HG02798 (cell line): ENCODE data around the gene RTL10.
"Not testable (repeated sequence)": the region's sequence is repeated elsewhere in the genome, so short reads cannot be mapped to it uniquely, and the experiment has no call there.

ENCODE experiments used
- ATAC-seq: cut with Tn5 transposase; IDR thresholded peaks from one replicate; pipeline ENCODE4 v1.9.1; 2021; ENCODE audit warnings: mild to moderate bottlenecking; ENCODE audit not compliant: unreplicated experiment, poor library complexity

The RTL10 gene

DNA sequence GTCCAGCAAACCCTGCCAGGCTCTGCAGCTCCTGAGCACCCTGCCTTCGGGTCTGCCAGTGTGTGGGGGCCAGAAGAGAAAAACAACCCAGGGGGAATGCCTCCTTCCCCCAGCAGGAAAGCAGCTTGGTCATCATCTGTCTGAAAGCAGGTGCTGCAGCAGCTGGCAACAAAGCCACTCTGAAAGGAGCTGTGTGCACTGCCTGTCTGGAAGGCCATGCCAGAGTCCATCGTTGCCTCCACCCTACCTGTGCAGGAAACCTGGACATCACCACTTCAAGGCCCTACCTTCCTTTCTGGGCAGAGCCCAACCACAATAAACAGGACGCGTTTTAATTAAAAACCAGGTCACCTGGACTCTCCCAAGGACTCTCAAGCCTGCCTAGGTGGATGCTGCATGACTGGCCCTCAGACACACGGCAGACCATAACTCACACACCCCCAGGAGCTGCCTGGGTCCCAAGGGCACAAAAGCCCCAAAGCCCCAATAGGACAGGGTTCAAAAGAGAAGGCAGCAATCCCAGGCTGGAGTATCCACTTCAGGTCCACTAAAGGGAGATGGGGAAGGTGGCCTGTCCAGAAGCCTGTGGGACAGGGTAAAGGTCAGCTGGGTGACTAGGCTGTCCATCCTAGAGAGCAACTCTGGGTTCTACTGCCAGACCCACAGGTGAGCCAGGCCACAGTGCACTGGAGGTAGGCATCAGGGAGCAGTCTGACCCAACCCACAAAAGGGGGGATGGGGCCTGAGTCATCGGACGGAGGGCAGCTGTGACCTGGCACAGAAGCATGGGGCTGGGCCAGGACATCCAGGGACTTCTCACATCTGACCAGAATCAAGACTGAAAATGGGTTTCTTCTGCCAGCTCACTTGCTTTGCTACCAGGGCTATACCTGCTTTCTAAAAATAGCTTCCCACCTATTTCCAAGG, 6.1 kb downstream of the RTL10 start:
- no peak for ATAC-seq

DNA sequence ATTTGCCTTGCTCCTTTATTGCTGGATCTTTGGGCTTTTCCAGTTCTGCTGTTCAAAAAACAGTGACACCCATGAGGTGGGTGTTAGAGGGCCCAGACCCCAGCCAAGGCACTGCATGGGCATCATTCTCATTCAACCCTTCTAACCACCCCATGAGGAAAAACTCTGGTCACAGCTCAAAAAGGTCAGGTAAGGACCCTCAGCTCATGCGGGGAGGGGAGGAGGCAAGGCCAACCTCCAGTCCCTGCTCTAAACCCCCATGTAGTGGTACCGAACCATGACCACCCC, 7.4 kb downstream of the RTL10 start:
- ATAC-seq: no peak

DNA sequence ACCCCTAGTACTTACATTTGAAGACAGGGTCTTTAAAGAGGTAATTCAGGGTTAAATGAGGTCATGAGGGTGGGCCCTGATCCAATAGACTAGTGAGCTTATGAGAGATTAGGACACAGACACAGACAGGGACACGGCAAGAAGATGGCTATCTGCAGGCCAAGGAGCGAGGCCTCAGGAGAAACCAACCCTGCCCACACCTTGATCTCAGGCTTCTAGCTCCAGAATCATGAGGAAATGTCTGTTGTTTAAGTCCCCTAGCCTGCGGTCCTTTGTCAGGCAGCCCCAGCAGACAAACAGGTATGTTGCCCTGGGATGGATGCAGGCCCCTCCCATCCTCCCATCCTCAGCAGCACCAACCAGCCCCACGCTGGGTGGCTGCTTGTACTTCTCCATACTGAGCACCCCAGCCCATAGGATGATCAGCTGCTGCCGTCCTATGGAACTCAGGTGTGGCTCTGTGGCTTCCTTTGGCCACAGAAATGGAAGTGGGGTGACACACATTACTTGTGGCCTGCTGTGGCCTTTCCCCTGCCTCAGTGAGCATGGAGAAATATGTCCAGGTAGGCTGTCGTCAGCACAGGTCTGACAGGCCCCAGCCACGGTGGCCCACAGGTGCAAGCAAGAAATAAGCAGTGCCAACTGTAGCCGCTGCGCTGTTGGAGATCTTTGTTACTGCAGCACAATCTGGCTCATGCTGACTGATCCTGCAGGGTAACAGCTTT, 7.9 kb downstream of the RTL10 start:
- ATAC-seq: no peak

DNA sequence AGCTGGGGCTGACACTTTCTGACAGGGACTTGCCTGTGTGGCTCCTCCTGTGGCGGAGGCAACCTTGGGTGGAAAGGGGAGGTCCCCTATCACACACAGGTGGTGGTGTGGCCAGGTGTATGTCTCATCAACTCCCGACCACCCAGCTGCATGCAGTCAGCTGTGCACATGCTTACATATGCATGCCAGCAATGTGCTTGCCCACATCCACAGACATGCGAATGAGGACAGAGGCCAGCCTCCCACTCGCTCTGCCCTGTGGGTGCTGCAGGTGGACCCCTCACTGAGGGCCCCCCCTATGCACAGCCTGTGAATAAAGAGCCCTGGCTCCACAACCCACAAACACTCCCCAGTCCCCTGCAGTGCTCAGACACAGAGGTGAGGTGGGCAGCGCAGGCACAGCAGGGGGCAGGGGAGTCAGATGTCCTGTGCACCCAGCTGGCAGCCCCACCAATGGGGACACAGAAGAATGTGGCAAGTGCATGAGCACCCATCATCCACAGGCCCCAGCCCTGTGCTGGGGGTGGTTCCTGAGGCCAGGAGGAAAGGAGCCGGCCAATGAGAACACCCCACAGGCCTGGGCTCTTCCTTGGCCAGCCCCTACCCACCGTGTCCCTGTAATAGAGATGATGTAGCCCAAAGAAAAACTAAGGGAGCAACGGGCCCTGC, 9.5 kb downstream of the RTL10 start:
- ATAC-seq: no peak

DNA sequence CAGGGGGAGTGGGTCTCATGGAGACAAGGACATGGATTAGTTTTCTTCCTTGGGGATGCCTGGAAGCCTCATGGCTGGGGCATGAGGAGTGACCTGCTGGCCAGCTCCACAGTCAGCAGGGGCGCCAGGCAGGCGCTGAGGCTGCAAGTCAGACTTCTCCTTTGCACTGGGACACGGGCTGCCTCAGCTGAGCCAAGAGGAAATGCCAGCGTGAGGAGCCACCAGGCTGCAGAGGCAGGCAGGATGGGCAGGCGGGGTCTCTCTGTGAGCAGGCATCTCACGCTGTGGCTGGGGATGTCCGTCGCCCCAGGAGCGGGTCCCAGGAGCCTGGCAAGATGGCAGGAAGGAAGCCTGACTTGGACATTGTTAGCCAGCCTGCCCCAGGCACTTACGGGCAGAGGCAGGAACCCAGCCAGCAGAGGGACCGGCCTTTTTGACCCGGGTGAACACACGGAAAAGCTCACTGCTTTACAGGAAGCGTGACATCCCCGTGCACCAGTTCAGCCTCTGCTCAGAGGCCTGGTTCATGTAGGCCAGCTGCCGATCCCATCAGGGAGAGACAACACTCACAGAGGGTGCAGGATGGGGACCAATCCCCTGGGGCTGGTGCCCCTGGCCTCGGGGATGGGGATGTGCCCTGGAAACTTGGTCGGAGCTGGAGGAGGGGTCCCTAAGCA, 10.2 kb downstream of the RTL10 start:
- ATAC-seq: no peak

DNA sequence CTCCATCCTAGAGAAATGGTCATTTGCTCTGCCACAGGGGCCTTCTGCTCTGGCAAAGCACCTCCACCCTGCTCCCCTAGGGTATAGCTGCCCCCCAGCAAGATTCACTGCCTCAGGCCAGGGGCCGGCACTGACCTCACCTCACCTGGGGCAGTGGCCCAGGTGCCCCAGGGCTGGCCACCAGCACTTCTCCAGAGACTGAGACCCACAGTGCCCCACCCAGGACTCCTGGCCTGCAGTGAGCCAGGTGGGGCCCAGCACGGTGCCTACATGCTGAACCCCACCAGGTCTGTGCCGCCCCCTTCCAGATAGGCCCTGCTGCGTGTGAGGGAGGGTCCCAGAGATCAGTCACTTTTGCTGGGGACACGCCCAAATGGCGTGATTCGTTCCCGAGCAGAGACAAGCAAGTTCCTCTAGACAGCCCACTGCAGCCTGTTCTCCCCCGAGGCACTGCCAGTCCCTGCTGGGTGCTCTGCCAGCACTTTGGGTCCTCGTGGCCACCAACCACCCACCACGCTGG, 10.8 kb downstream of the RTL10 start:
- ATAC-seq: no peak

DNA sequence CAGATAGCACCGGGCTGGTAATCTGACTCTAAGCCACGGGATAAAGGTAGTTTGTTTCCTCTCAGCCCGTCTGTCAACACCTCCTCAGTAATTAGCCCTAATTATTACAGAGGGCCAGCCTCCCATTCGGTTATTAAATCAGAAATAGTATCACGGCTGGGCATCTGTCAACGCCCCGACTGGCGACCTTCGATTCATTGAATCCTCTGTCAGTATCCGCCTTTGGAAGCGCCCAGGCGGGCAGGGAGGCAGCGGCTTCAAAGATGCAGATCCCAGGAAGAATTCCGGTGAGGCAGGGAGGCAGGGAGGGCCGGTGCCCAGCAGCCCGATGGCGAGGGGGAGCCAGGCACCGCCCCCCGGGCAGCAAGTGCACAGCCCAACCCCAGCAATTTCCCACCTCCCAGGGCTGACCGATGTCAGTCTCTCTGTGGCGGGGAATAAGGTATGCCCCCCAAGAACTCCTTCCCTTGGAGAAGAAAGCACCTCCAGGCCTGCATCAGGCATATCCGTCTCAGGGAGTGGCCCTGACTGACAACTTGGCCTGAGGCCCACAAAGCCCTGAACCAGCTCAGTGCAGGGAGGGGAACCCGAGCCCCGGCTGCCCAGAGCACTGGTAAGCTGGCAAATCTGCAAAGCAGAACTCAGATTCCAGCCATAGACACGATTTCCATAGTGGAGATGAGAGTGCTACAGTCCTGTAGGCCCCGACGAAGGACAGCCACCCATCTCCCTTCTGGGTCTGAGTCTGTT, 11.4 kb downstream of the RTL10 start:
- ATAC-seq: no peak

DNA sequence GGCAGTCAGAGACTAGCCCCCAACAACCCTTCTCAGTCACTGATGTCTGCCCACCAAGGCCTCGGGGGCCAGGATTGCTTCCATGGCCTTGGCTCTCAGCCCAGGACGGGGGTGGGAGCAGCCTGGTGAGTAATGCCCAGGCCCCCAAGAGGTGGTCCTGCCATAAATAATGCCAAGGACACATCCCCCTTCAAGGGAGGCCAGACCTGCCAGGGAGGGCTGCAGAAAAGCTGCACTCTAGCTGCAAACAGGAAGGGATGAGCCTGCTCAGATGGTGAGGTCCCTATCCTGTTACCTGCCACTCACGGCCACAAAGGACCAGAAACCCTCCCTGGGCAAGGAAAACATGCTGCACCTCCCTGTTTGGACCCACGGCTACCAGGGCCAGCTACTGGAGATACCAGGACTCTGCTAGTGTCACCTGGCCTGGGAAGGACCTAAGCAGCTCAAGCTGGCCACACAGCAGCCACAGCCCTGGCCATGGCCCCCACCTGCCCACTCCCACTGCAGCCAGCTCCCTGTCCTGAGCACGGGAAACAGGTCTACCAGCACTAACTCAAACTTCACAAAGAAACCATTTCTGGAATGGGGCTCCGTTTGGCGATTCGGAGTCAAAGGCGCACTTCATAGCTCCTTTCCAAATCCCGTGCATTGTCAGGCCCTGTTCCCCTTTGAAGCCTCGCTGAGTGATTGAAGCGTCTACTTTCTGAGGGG, 12.1 kb downstream of the RTL10 start:
- no peak for ATAC-seq

DNA sequence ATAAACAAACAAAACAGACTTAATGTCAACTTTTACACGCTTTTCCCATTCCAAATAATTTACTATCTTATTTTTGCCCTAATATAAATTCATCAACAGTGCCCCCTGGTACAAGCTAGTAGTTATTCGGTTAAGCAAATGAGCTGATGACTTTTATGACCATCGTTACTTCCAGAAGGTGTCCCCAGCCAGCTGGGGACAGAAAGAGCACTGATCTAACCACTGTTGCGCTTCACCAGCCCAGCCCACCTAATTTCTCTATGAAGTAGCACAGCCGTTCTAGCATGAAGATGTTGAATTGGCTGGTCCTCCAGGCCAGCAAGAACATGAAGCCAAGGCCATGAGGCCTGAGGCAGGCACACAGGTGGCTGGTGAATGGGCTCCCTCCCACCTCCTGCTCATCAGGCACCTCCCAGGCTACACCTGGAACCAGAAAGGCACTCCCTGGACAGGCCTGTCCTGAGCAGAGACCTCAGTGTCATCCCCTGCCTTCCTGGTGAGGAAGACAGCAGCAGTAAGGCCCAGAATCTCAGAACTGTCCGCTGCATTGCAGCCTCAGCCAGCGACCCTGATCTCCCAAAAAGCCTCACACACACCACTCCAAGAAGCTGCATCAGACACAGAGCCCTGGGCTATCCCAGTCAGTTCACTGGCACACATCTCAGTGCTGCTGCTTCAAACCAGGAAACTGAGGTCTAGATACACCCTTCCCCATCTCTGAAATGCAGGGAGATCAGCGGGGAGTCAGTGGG, 12.9 kb downstream of the RTL10 start:
- no peak for ATAC-seq

DNA sequence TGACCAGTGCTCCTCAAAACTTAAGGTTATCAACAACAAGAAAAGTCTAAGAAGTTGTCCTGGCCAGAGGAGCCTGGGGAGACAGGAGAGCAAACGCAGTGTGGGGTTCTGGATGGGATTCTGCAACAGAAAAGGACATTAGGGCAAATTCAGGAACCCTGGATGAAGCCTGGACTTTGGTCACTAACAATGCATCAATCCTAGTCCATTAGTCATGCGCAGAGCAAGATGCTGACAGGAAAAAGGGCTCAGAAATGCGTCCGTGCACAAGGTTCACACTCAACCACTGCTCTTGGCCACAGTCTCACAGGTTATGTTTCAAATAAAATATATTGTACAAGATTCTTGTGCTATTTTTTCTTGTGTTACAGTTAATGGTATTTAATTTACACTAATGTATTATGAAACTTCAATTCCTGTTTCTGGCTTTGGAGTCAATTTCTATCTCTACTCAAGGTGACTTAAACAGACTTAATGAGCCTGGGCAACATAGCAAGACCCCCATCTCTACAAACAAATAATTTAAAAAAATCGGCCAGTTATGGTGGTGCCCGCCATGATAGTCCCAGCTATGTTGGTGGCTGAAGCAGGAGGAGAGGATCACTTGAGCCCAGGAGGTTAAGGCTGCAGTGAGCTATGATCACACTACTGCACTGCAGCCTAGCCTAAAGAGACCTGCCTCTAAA, 13.6 kb downstream of the RTL10 start:
- ATAC-seq: no peak

DNA sequence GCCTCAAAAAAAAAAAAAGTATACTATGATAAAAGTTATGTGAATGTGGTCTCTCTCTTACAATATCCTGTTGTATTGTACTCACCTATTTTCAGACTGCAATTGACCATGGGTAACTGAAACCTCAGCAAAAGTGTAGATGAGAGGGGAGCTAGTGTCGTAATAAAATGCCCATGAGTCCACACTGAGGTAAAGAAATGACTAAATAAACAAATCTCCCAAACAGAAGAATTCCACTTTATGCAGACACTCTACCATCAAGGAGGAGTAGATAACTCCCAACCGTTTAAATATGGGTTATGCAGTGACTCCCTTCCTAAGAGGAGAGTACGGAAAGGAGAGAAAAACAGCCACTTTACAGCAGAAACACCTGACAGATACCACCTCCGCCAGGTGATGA, 14.6 kb downstream of the RTL10 start:
- ATAC-seq: no peak

DNA sequence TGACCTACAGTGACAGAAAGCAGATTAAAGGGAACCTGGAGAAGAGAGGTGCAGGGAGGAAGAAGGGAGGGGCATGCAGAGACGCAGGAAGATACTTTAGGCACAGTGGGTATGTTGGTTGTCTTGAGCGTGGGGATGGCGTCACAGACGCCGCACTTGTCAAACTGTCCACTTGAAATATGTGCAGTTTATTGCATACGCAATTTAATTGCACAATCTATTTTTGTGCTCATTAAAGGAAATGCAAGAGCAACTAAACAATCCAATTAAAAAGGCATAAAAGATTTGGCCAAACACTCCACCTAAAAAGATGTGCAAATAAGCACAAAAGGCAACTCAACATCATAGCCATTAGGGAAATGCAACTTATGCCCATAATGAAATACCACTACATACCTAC, 16.8 kb downstream of the RTL10 start:
- no peak for ATAC-seq

DNA sequence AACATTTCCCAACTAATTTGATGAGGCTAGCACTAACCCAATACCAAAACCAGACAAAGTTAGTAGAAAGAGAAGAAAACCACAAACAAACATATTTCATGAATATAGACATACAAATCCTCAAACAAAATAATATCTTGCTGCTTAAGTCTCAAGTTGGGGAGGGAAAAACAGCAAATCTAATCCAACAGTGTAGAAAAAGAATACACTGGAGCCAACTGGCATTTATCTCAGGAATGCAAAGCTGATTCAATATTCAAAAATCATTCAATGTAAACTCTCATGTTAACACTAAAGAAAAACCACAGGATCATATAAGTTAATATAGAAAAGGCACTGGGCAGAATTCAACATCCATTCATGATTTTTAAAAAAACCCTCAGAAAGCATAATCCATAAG, 18.2 kb downstream of the RTL10 start:
- no peak for ATAC-seq

DNA sequence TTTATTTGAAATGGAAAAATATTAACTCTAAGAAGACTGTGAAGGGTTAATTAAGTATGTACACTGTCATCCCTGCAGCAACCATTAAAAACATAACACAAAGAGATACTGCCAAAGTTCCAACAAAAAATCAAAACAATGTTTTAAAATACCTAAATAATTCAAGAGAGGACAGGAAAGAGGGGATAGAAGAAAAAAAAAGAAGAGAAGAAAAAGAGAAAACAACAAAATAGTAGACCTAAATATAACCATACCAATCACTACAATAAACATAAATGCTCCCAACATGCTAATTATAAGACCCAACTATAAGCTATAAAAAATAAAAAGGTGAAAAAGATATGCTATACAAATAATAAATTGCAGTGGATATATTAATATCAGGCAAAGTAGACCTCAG, 20.1 kb downstream of the RTL10 start:
- ATAC-seq: no peak

DNA sequence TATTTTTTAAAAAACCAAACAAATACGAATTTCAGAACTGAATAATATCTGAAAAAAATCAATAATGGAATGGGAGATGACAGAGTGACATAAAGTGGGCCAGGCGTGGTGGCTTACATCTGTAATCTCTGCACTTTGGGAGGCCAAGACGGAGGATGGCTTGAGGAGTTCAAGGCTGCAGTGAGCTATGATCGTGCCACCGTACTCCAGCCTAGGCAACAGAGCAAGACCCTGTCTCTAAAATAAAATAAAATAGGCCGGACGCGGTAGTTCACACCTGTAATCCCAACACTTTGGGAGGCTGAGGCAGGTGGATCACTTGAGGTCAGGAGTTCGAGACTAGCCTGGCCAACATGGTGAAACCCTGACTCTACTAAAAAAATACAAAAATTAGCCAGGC, 21.3 kb downstream of the RTL10 start:
- ATAC-seq: not testable (repeated sequence)

DNA sequence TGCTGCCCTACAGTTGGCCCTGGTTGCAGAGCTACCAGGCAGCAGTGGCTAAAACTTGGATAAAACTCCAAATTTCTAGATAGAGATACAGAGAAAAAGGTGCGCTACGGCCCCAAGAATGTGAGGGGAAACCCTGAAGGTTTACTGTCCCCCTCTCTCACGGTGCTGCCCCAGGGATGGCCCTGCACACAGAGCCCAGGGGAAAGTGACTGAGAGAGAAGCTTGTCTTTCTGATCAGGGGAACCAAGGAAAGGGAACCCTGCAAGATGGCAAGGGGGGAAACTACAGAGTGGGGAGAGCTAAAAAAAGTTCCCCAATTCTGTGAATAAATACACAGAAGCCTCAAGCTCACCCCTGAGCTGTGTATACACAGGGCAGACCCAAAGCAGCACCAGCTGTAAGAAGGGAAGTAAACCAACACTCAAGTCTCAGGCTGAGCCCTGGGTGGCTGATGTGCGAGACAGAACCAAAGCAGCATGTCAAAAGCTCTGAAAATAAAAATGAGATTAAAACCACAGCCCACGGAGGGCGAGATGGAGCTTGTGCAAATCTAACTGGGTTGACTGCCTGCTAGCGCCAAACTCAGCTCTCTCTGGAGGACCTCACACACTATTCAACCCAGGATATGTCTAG, 22.1 kb downstream of the RTL10 start:
- no peak for ATAC-seq

DNA sequence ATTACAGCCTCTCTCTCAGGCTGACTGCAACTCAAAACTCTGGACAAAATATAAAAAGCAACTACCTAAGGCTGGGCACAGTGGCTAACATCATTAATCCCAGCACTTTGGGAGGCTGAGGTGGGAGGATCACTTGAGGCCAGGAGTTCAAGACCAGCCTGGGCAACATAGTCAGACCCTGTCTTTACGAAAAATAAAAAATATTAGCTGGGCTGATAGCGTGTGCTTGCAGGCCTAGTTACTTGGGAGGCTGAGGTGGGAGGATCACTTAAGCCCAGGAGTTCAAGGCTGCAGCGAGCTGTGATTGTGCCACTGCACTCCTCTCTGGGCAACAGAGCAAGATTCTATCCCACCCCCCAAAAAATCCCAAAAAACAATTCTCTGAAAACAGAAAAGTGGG, 22.7 kb downstream of the RTL10 start:
- ATAC-seq: not testable (repeated sequence)

DNA sequence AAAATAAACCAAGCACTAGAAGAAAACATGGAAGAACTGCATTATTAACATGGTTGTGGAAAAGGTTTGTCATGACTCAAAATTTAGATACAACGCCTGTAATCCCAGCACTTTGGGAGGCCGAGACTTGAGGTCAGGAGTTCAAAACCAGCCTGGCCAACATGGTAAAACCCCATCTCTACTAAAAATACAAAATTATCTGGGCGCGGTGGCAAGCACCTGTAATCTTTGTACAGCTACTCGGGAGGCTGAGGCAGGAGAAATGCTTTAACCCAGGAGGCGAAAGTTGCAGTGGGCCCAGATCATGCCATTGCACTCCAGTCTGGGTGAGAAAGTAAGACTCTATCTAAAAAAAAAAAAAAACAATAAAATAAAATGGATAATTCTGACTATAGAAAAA, 23.7 kb downstream of the RTL10 start:
- ATAC-seq: no peak
